Activated CD4-positive, alpha-beta T cell treated with anti-CD3 and anti-CD28 coated beads for 24 hours (primary cell): ENCODE results near the gene CAV1.
"Not testable (repeated sequence)": the region's sequence is repeated elsewhere in the genome, so short reads cannot be mapped to it uniquely, and the experiment has no call there.

Experiments
- DNase-seq, 2 donors: peaks; one replicate each; pipeline ENCODE4 v3.0.0-alpha.2; 2020; ENCODE audit warnings: low read depth in 2 of 2

The CAV1 gene

GRCh38 chr7:116524609-116525297, at the start of gene CAV1:
Gene CAV1, plus strand, starts transcription at chr7:116525036. Its CDS starts 27 bp downstream, at chr7:116525063.
- DNase-seq, result no peak

- DNase-seq, result no peak
These were observed 47.2 kb upstream of the CAV1 start for GRCh38 chr7:116477625-116478024.

GRCh38 chr7:116478834-116479233, 46.0 kb upstream of the CAV1 start:
- DNase-seq, result no peak

- no peak for DNase-seq
These were observed 41.4 kb upstream of the CAV1 start for GRCh38 chr7:116483271-116483942.

- DNase-seq, result not testable (repeated sequence)
These were observed 40.4 kb upstream of the CAV1 start for GRCh38 chr7:116484389-116484788.

- DNase-seq, result no peak
These were observed 36.8 kb upstream of the CAV1 start for GRCh38 chr7:116487907-116488521.

- no peak for DNase-seq
These were observed 34.5 kb upstream of the CAV1 start for GRCh38 chr7:116490351-116490750.

- DNase-seq, result no peak
These were observed 32.8 kb upstream of the CAV1 start for GRCh38 chr7:116491887-116492653.

- no peak for DNase-seq
These were observed 32.2 kb upstream of the CAV1 start for GRCh38 chr7:116492654-116493109.

GRCh38 chr7:116493449-116493848, 31.4 kb upstream of the CAV1 start:
- DNase-seq, result no peak

- DNase-seq, result no peak
These were observed 30.4 kb upstream of the CAV1 start for GRCh38 chr7:116494472-116494871.

- no peak for DNase-seq
These were observed 29.1 kb upstream of the CAV1 start for GRCh38 chr7:116495736-116496135.

- DNase-seq, result no peak
These were observed 28.2 kb upstream of the CAV1 start for GRCh38 chr7:116496653-116497052.

GRCh38 chr7:116497708-116498107, 27.1 kb upstream of the CAV1 start:
- DNase-seq, result no peak

GRCh38 chr7:116499168-116500077, 25.4 kb upstream of the CAV1 start, which contains the start of gene CAV2:
Gene CAV2, plus strand, starts transcription at chr7:116499738. Its CDS starts 44 bp downstream, at chr7:116499782.
- DNase-seq, result no peak

GRCh38 chr7:116500078-116500853, 24.6 kb upstream of the CAV1 start:
- peak in 1 of 2 donors; percentile 18 for DNase-seq

GRCh38 chr7:116501425-116502167, 23.2 kb upstream of the CAV1 start:
- DNase-seq, result no peak

GRCh38 chr7:116502201-116503096, 22.4 kb upstream of the CAV1 start:
- DNase-seq, result no peak
